ENCODE results near the gene SRSF4. TPM values are rescaled to one million over a fixed set of nuclear protein-coding genes. Genes with fewer than 3 reads are reported as not detected.

Gene SRSF4
- total and polyA plus RNA-seq, 10 of the 15 experiments (the other 5 are each of a cell fraction or from before 2014, with no cell fraction given): 17.2 to 107 (median 78.6) TPM

GRCh38 chr1:29196863-29197589 is 15.3 kb upstream of the SRSF4 start:
- Histone ChIP-seq H3K9ac (ENCODE audit: control insufficient read depth, insufficient read depth, low read length) (no peak overlapping the region), H3K27ac (ENCODE audit: control insufficient read depth, insufficient read depth) (no peak overlapping the region), H4K20me1 (ENCODE audit: control insufficient read depth, insufficient read depth) (no peaks in the 10 kb centered on the region), H3K27me3 (replicated peaks in 1 of 2; ENCODE audit: control insufficient read depth in 2 of 2, insufficient read depth in 2 of 2, low read length in 1 of 2) (no peaks in the 10 kb centered on the region), H3K4me2 (ENCODE audit: control insufficient read depth, insufficient read depth) (no peak overlapping the region), H3K9me3 (replicated peaks; ENCODE audit: control insufficient read depth, insufficient read depth, low read length) (no peaks in the 10 kb centered on the region), H2AFZ (ENCODE audit: control insufficient read depth, low read depth, low read length) (no peak overlapping the region), H3K4me1 (ENCODE audit: control insufficient read depth, insufficient read depth, low read length) (no peaks in the 10 kb centered on the region), H3K4me3 (no peak overlapping the region), H3K79me2 (ENCODE audit: control insufficient read depth, insufficient read depth, low read length) (no peaks in the 10 kb centered on the region), H3K36me3 (ENCODE audit: control insufficient read depth in 2 of 2, insufficient read depth in 2 of 2, low read length in 1 of 2) (peaks cover 5 to 15% of the 10 kb centered on the region in 2 experiments)
- ChIA-PET RAD21 (ENCODE audit: unreplicated experiment) (interaction anchor here (0.7 to 2.0 kb wide), 9 partner anchors 9 to 320 kb away, joined by 3 to 15 read pairs (median 6); partner anchors contain the start of gene SRSF4), SMC1A (ENCODE audit: uncharacterized antibody, unreplicated experiment) (interaction anchor here (0.6 to 8.3 kb wide), 12 partner anchors 11 to 412 kb away, joined by 3 to 127 read pairs (median 4); partner anchors contain the start of gene SRSF4), POLR2A (interaction anchor here (0.9 to 1.8 kb wide), 2 partner anchors 15 to 315 kb away, joined by 3 to 10 read pairs; partner anchors contain the start of gene SRSF4), CTCF (interaction anchor here (0.6 to 5.2 kb wide), 24 partner anchors 10 to 787 kb away, joined by 3 to 44 read pairs (median 4); partner anchors contain the start of gene SRSF4)
- 74% methylated on average over 7 of the region's 7 CpGs for WGBS (ENCODE audit: insufficient coverage, insufficient replicate concordance, low lambda C conversion rate, missing lambda C conversion rate)
- in situ Hi-C loops (cut with MboI): loop anchor here (5.0 kb wide), 2 partner anchors 315 to 415 kb away; no protein-coding TSS in a partner anchor
- FAIRE-seq: no peak
- BruUV-seq (replicated peaks): no TSS peak
- intact Hi-C loops (cut with micrococcal nuclease; ENCODE audit: unreplicated experiment): no loop called here
- no peak for DNase-seq (ENCODE audit: low read depth, low spot score)
- TF ChIP-seq JUND (IDR thresholded peaks at IDR 0.05; ENCODE audit: low read depth, low read length) (no peak), ZBTB33 (IDR thresholded peaks at IDR 0.05) (no peak), TARDBP (IDR thresholded peaks at IDR 0.05; ENCODE audit: borderline replicate concordance) (no peak), HSF1 (IDR thresholded peaks at IDR 0.05; ENCODE audit: low read depth, low read length) (no peak)
- TF ChIP-seq, protein P1, sequence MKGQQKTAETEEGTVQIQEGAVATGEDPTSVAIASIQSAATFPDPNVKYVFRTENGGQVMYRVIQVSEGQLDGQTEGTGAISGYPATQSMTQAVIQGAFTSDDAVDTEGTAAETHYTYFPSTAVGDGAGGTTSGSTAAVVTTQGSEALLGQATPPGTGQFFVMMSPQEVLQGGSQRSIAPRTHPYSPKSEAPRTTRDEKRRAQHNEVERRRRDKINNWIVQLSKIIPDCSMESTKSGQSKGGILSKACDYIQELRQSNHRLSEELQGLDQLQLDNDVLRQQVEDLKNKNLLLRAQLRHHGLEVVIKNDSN (IDR thresholded peaks at IDR 0.05; ENCODE audit: borderline replicate concordance, extremely low read length, insufficient read depth, low read depth, low read length): no peak
- TF ChIP-seq, protein P2, sequence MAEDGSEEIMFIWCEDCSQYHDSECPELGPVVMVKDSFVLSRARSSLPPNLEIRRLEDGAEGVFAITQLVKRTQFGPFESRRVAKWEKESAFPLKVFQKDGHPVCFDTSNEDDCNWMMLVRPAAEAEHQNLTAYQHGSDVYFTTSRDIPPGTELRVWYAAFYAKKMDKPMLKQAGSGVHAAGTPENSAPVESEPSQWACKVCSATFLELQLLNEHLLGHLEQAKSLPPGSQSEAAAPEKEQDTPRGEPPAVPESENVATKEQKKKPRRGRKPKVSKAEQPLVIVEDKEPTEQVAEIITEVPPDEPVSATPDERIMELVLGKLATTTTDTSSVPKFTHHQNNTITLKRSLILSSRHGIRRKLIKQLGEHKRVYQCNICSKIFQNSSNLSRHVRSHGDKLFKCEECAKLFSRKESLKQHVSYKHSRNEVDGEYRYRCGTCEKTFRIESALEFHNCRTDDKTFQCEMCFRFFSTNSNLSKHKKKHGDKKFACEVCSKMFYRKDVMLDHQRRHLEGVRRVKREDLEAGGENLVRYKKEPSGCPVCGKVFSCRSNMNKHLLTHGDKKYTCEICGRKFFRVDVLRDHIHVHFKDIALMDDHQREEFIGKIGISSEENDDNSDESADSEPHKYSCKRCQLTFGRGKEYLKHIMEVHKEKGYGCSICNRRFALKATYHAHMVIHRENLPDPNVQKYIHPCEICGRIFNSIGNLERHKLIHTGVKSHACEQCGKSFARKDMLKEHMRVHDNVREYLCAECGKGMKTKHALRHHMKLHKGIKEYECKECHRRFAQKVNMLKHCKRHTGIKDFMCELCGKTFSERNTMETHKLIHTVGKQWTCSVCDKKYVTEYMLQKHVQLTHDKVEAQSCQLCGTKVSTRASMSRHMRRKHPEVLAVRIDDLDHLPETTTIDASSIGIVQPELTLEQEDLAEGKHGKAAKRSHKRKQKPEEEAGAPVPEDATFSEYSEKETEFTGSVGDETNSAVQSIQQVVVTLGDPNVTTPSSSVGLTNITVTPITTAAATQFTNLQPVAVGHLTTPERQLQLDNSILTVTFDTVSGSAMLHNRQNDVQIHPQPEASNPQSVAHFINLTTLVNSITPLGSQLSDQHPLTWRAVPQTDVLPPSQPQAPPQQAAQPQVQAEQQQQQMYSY (CRISPR knock-in tag; IDR thresholded peaks at IDR 0.05): no peak
- no peak; the same call in 1 of the 3 replicates for ATAC-seq

Data from GM12878 (cell line).